H1 (cell line): ENCODE data around the gene SLC5A12. TPM values are rescaled to one million over a fixed set of nuclear protein-coding genes. Genes with fewer than 3 reads are reported as not detected.

Experiments
- HDAC6 ChIP-seq: IDR thresholded peaks from one replicate; pipeline ENCODE4 v1.7.1; 2012; ENCODE audit warnings: low read depth, mild to moderate bottlenecking, inconsistent platforms, low read length, moderate library complexity
- JUN ChIP-seq: IDR thresholded peaks from 2 replicates; pipeline ENCODE4 v1.6.1; 2011; ENCODE audit warnings: low read depth, mild to moderate bottlenecking, improper control_type of control experiment, low read length
- polyA plus RNA-seq, 7 experiments: library from polyadenylated mRNA; depleted of rRNA in 3 of 7; stranded (reverse) in 5 of 7; unstranded in 2 of 7; fragments of >200 nt in 5 of 7; fragments of 200-250 nt in 2 of 7; gene quantifications; 1 replicate in 5 of 7; 2 replicates in 1 of 7; 4 replicates in 1 of 7; pipeline versions ENCODE4 v1.2.1 to v1.2.3, GENCODE V29; 2011 to 2013; ENCODE audit warnings: missing spikeins in 2 of 7, mixed read lengths in 2 of 7
- total RNA-seq: library from RNA; stranded (reverse); fragmentation: NEBNext Ultra II Directional; extraction: Animal tissue kit (Norgen Biotek cat#: 25700); gene quantifications from 2 replicates; pipeline ENCODE4 v1.2.1, GENCODE V29; 2021
- TF ChIP-seq, protein P1 (sequence below): IDR thresholded peaks from 2 replicates; pipeline ENCODE4 v1.6.1; 2012; ENCODE audit warnings: inconsistent platforms

Gene SLC5A12
- total and polyA plus RNA-seq, 2 of the 8 experiments (the other 6 are each of a cell fraction or from before 2014, with no cell fraction given): 1.3 to 1.4 TPM

DNA sequence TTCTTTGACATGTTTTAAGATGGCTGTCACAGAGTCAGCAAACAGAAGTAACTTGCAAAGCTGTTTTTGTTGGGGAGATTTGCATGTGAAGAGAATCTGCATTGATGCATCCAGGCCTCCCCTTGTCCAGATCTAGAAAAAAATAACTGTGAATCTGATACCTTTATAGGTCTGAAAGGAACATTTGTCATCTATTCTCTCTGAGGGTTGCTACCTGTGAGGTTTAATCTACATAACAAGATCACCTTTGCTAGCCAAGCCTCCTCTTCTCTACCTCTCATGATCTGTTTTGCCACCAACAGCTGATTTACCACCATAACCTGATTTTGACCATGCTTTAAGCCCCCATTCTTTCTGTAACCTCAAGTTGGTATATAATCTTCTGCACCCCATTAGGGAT, 47.2 kb upstream of the SLC5A12 start (continued):
- TF ChIP-seq, protein P1, sequence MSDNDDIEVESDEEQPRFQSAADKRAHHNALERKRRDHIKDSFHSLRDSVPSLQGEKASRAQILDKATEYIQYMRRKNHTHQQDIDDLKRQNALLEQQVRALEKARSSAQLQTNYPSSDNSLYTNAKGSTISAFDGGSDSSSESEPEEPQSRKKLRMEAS: no peak
- TF ChIP-seq HDAC6 (no peak), JUN (no peak)
